ENCODE measurements around the gene TDRD7. TPM values are rescaled to one million over a fixed set of nuclear protein-coding genes. Genes with fewer than 3 reads are reported as not detected.

TDRD7 gene
- total RNA-seq, 1 experiment from 2014 or later, result 3.6 TPM

DNA sequence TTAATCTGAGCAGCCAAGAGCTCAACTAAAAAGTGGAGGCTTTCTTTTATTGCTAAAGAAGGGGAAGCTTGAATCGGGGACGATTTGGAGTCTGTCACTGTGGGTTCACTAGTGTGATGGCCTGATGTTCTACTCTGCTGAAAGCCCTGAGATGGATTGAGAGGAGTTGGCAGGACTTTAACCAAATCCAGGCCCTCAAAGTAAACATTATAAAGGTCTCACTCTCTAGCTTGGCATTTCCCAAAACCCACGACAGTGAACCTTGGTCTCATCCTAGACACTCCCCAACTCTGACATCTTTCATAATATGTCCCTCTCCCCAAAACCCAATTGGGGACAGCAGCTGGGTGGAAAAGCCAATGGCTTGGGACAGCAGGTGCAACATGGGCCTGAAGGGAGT, 122.3 kb downstream of the TDRD7 start:
- Histone ChIP-seq H3K27me3 (replicated peaks; ENCODE audit: insufficient read depth, low read depth, low read length, poor library complexity) (no peaks in the 10 kb centered on the region), H3K9me3 (ENCODE audit: low read depth, low read length, poor library complexity, severe bottlenecking) (no peaks in the 10 kb centered on the region), H3K4me3 (ENCODE audit: low read depth, low read length, poor library complexity, severe bottlenecking) (no peak overlapping the region), H3K27ac (ENCODE audit: low read depth, low read length, poor library complexity, severe bottlenecking) (no peak overlapping the region), H3K4me1 (ENCODE audit: insufficient read depth, low read length, poor library complexity, severe bottlenecking) (no peaks in the 10 kb centered on the region), H3K36me3 (ENCODE audit: insufficient read depth, low read length, poor library complexity, severe bottlenecking) (no peaks in the 10 kb centered on the region)
- TF ChIP-seq EZH2 (IDR thresholded peaks at IDR 0.05; ENCODE audit: borderline replicate concordance, low read depth, low read length, poor library complexity, severe bottlenecking), result no peak
- TF ChIP-seq, protein P1, sequence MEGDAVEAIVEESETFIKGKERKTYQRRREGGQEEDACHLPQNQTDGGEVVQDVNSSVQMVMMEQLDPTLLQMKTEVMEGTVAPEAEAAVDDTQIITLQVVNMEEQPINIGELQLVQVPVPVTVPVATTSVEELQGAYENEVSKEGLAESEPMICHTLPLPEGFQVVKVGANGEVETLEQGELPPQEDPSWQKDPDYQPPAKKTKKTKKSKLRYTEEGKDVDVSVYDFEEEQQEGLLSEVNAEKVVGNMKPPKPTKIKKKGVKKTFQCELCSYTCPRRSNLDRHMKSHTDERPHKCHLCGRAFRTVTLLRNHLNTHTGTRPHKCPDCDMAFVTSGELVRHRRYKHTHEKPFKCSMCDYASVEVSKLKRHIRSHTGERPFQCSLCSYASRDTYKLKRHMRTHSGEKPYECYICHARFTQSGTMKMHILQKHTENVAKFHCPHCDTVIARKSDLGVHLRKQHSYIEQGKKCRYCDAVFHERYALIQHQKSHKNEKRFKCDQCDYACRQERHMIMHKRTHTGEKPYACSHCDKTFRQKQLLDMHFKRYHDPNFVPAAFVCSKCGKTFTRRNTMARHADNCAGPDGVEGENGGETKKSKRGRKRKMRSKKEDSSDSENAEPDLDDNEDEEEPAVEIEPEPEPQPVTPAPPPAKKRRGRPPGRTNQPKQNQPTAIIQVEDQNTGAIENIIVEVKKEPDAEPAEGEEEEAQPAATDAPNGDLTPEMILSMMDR (conservative IDR thresholded peaks at IDR 0.05; ENCODE audit: low read depth, low read length), result no peak
- BruUV-seq (replicated peaks), result no TSS peak
- intact Hi-C loops (cut with micrococcal nuclease; ENCODE audit: unreplicated experiment), result no loop called here
- DNase-seq (ENCODE audit: low spot score), result no peak
- ChIA-PET CTCF (no interaction called here), POLR2A (ENCODE audit: low non-redundant PET) (no interaction called here)

DNA sequence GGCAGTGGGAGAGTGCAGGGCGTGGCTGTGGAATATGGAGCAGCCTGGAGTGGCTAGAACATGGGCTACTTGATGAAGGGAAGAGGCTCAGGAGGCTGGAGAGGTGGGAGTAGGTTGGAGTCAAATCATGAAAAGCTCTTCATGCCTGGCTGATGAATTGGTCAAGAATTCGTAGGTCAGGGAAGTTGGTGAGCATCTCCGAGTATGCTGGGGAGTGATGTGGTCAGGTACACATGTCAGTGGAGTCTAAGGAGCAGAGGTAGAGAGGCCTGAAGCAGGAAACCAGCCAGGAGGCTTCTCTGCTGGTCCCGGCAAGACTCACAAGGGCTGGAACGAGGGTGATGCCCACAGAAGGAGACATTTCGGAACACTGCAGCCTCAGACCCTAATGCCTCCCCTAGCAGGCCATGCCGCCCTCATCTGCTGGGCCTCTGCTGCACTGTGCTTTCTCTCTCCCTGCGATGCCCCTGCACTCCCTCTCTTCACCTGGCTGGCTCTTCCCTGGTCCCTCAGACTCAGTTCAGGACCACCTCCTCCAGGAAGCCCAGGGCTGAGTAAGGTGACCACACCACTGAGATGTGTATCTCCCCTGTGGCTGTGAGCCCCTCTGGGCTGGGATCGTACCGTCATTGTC, 123.2 kb downstream of the TDRD7 start:
- intact Hi-C loops (cut with micrococcal nuclease; ENCODE audit: unreplicated experiment), result no loop called here
- POLR2A ChIA-PET (ENCODE audit: low non-redundant PET), result no interaction called here
- TF ChIP-seq, protein P1 (conservative IDR thresholded peaks at IDR 0.05; ENCODE audit: low read depth, low read length), result no peak
- no peak for TF ChIP-seq EZH2 (IDR thresholded peaks at IDR 0.05; ENCODE audit: borderline replicate concordance, low read depth, low read length, poor library complexity, severe bottlenecking)
- H3K36me3 ChIP-seq (ENCODE audit: insufficient read depth, low read length, poor library complexity, severe bottlenecking), result no peaks in the 10 kb centered on the region
- no peak for DNase-seq (ENCODE audit: low spot score)
- no peaks in the 10 kb centered on the region for H3K27me3 ChIP-seq (replicated peaks; ENCODE audit: insufficient read depth, low read depth, low read length, poor library complexity)
- H3K9me3 ChIP-seq (ENCODE audit: low read depth, low read length, poor library complexity, severe bottlenecking), result no peaks in the 10 kb centered on the region
- no peaks in the 10 kb centered on the region for H3K4me1 ChIP-seq (ENCODE audit: insufficient read depth, low read length, poor library complexity, severe bottlenecking)
- CTCF ChIA-PET, result no interaction called here
- H3K4me3 ChIP-seq (ENCODE audit: low read depth, low read length, poor library complexity, severe bottlenecking), result no peak overlapping the region
- H3K27ac ChIP-seq (ENCODE audit: low read depth, low read length, poor library complexity, severe bottlenecking), result no peak overlapping the region
- BruUV-seq (replicated peaks), result no TSS peak

DNA sequence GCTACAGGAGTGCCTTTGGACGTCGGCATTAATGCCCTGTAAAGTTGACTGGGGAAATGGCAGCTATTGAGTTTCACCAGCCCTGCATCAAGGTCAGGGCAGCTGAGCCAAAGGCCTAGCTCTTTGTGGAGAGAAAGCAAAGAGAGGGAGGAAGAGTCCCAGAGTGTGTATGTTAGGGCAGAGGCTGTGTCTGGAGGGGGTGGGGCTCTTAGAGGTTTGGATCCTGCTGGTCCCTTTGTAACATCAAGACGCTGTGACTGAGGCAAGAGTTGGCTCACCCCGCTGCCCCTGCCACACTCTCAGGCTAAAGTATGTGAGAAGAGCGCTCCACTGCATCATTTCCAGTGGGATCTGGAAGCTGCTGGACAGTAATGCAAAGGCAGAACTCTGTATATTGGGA, 123.9 kb downstream of the TDRD7 start:
- intact Hi-C loops (cut with micrococcal nuclease; ENCODE audit: unreplicated experiment), result no loop called here
- POLR2A ChIA-PET (ENCODE audit: low non-redundant PET), result no interaction called here
- no peaks in the 10 kb centered on the region for H3K4me1 ChIP-seq (ENCODE audit: insufficient read depth, low read length, poor library complexity, severe bottlenecking)
- no peak overlapping the region for H3K27ac ChIP-seq (ENCODE audit: low read depth, low read length, poor library complexity, severe bottlenecking)
- H3K9me3 ChIP-seq (ENCODE audit: low read depth, low read length, poor library complexity, severe bottlenecking), result no peaks in the 10 kb centered on the region
- no peaks in the 10 kb centered on the region for H3K36me3 ChIP-seq (ENCODE audit: insufficient read depth, low read length, poor library complexity, severe bottlenecking)
- TF ChIP-seq EZH2 (IDR thresholded peaks at IDR 0.05; ENCODE audit: borderline replicate concordance, low read depth, low read length, poor library complexity, severe bottlenecking), result no peak
- TF ChIP-seq, protein P1 (conservative IDR thresholded peaks at IDR 0.05; ENCODE audit: low read depth, low read length), result no peak
- no TSS peak for BruUV-seq (replicated peaks)
- CTCF ChIA-PET, result no interaction called here
- no peak overlapping the region for H3K4me3 ChIP-seq (ENCODE audit: low read depth, low read length, poor library complexity, severe bottlenecking)
- no peaks in the 10 kb centered on the region for H3K27me3 ChIP-seq (replicated peaks; ENCODE audit: insufficient read depth, low read depth, low read length, poor library complexity)
- DNase-seq (ENCODE audit: low spot score), result no peak

Data from A673 (cell line).